C1 segment of cervical spinal cord (tissue), 14 donors: ENCODE data around the gene FAM210B.
"Not testable (repeated sequence)": the region's sequence is repeated elsewhere in the genome, so short reads cannot be mapped to it uniquely, and the experiment has no call there.

Experiments used
- DNase-seq, 14 donors: peaks; one replicate each; lab custom pipeline; 2025; lab: John Stamatoyannopoulos, UW

The FAM210B gene

GRCh38 chr20:56392132-56392880 lies 33.5 kb downstream of the FAM210B start, which contains the start of the genes AURKA and CSTF1:
AURKA (minus strand) TSS chr20:56392215; CDS start chr20:56388197, 4,018 bp downstream.
CSTF1 (plus strand) TSS chr20:56392645; CDS start chr20:56395553, 2,908 bp downstream.
- peak; percentile 86 to 100 (median 98) for DNase-seq

- no peak for DNase-seq
Measured at GRCh38 chr20:56392881-56393482, 34.2 kb downstream of the FAM210B start.

GRCh38 chr20:56393653-56394052 lies 34.9 kb downstream of the FAM210B start:
- no peak for DNase-seq

- no peak for DNase-seq
Measured at GRCh38 chr20:56395166-56395565, 36.4 kb downstream of the FAM210B start.

GRCh38 chr20:56400001-56400640 lies 41.3 kb downstream of the FAM210B start:
- DNase-seq: peak in 6 of 14 donors; percentile 1 to 25 (median 10)

- no peak for DNase-seq
Measured at GRCh38 chr20:56403465-56403864, 44.7 kb downstream of the FAM210B start.

- DNase-seq: not testable (repeated sequence)
Measured at GRCh38 chr20:56405356-56405755, 46.6 kb downstream of the FAM210B start.

GRCh38 chr20:56406910-56407309 lies 48.1 kb downstream of the FAM210B start:
- DNase-seq: no peak

- no peak for DNase-seq
Measured at GRCh38 chr20:56409521-56409920, 50.7 kb downstream of the FAM210B start.

GRCh38 chr20:56409956-56410355 lies 51.2 kb downstream of the FAM210B start:
- no peak for DNase-seq

- not testable (repeated sequence) for DNase-seq
Measured at GRCh38 chr20:56411287-56411686, 52.5 kb downstream of the FAM210B start.

- peak in 3 of 14 donors; percentile 12 to 34 (median 16) for DNase-seq
Measured at GRCh38 chr20:56411759-56412472, 53.1 kb downstream of the FAM210B start, which contains the start of gene CASS4. CASS4 (plus strand) TSS chr20:56412260; CDS start chr20:56412459, 199 bp downstream.

GRCh38 chr20:56412473-56412790 lies 53.7 kb downstream of the FAM210B start:
- DNase-seq: no peak

GRCh38 chr20:56412949-56413348 lies 54.2 kb downstream of the FAM210B start:
- no peak for DNase-seq

- DNase-seq: no peak
Measured at GRCh38 chr20:56414842-56415765, 56.3 kb downstream of the FAM210B start.

GRCh38 chr20:56417402-56417801 lies 58.6 kb downstream of the FAM210B start:
- no peak for DNase-seq

GRCh38 chr20:56417911-56418310 lies 59.1 kb downstream of the FAM210B start:
- no peak for DNase-seq
